HG02610 (cell line): ENCODE results near the gene ARFGAP3.

Experiments
- ATAC-seq: cut with Tn5 transposase; IDR thresholded peaks from one replicate; pipeline ENCODE4 v1.9.1; 2021; ENCODE audit warnings: mild to moderate bottlenecking, moderate library complexity; ENCODE audit not compliant: unreplicated experiment

The ARFGAP3 gene

GRCh38 chr22:42865536-42865935 is 8.5 kb upstream of the ARFGAP3 start:
- no peak for ATAC-seq

- peak; percentile 48 for ATAC-seq
These were observed 6.4 kb upstream of the ARFGAP3 start for GRCh38 chr22:42863349-42863961.

GRCh38 chr22:42862045-42862734 is 5.1 kb upstream of the ARFGAP3 start:
- no peak for ATAC-seq

- no peak for ATAC-seq
These were observed 3.9 kb upstream of the ARFGAP3 start for GRCh38 chr22:42860968-42861367.

GRCh38 chr22:42857845-42858481 is 890 bp upstream of the ARFGAP3 start:
- ATAC-seq = no peak

GRCh38 chr22:42856179-42856864 is 751 bp downstream of the ARFGAP3 start:
- ATAC-seq = peak; percentile 26

GRCh38 chr22:42855721-42856120 is 1.4 kb downstream of the ARFGAP3 start:
- no peak for ATAC-seq

- no peak for ATAC-seq
These were observed 1.9 kb downstream of the ARFGAP3 start for GRCh38 chr22:42855211-42855610.

- no peak for ATAC-seq
These were observed 8.0 kb downstream of the ARFGAP3 start for GRCh38 chr22:42848941-42849550.

- no peak for ATAC-seq
These were observed 10.0 kb downstream of the ARFGAP3 start for GRCh38 chr22:42847110-42847509.

- no peak for ATAC-seq
These were observed 12.3 kb downstream of the ARFGAP3 start for GRCh38 chr22:42844756-42845155.

- no peak for ATAC-seq
These were observed 14.3 kb downstream of the ARFGAP3 start for GRCh38 chr22:42842658-42843370.

- ATAC-seq = no peak
These were observed 15.6 kb downstream of the ARFGAP3 start for GRCh38 chr22:42841444-42841843.

GRCh38 chr22:42837556-42837955 is 19.5 kb downstream of the ARFGAP3 start:
- no peak for ATAC-seq

GRCh38 chr22:42836026-42836425 is 21.0 kb downstream of the ARFGAP3 start:
- ATAC-seq = no peak

- ATAC-seq = no peak
These were observed 22.7 kb downstream of the ARFGAP3 start for GRCh38 chr22:42834177-42834949.

- ATAC-seq = no peak
These were observed 24.0 kb downstream of the ARFGAP3 start for GRCh38 chr22:42833104-42833503.

- no peak for ATAC-seq
These were observed 25.4 kb downstream of the ARFGAP3 start for GRCh38 chr22:42831712-42832111.

GRCh38 chr22:42830161-42830560 is 26.9 kb downstream of the ARFGAP3 start:
- no peak for ATAC-seq

- ATAC-seq = no peak
These were observed 27.8 kb downstream of the ARFGAP3 start for GRCh38 chr22:42829302-42829701.
